ENCODE measurements around the gene FLRT2. TPM values are rescaled to one million over a fixed set of nuclear protein-coding genes. Genes with fewer than 3 reads are reported as not detected.

FLRT2 gene
- total and polyA plus RNA-seq, 10 of the 15 experiments (the other 5 are each of a cell fraction or from before 2014, with no cell fraction given), result 0.03 to 0.13 TPM; not detected in 8

DNA sequence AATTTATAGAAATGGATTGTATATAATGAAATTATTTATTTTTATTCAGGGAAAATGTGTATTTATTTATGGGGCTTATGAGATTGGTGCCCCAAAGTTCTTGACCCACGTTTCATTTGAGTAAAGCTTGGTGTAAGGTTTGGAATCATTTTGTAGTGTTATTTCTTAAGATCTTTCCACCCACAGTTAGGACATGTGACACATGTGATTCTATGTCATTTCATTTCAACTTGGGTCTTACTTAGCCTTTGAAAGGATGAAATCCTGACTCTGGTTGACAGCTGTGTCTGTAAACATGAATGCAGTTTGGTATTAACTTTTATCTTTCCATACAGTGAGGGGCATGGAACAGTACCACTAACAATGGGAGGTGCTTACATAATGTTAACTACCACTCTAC lies 51.7 kb downstream of the FLRT2 start:
- Histone ChIP-seq H3K4me1 (ENCODE audit: control insufficient read depth, insufficient read depth, low read length) (no peaks in the 10 kb centered on the region), H3K27me3 (replicated peaks in 1 of 2; ENCODE audit: control insufficient read depth in 2 of 2, insufficient read depth in 2 of 2, low read length in 1 of 2) (no peaks in the 10 kb centered on the region), H3K36me3 (ENCODE audit: control insufficient read depth in 2 of 2, insufficient read depth in 2 of 2, low read length in 1 of 2) (no peaks in the 10 kb centered on the region), H3K79me2 (ENCODE audit: control insufficient read depth, insufficient read depth, low read length) (no peaks in the 10 kb centered on the region), H3K4me2 (ENCODE audit: control insufficient read depth, insufficient read depth) (no peak overlapping the region), H4K20me1 (ENCODE audit: control insufficient read depth, insufficient read depth) (no peaks in the 10 kb centered on the region), H3K27ac (ENCODE audit: control insufficient read depth, insufficient read depth) (no peak overlapping the region), H3K4me3 (no peak overlapping the region), H3K9me3 (replicated peaks; ENCODE audit: control insufficient read depth, insufficient read depth, low read length) (no peaks in the 10 kb centered on the region), H3K9ac (ENCODE audit: control insufficient read depth, insufficient read depth, low read length) (no peak overlapping the region), H2AFZ (ENCODE audit: control insufficient read depth, low read depth, low read length) (no peak overlapping the region)
- ChIA-PET POLR2A (no interaction called here), CTCF (no interaction called here), SMC1A (ENCODE audit: uncharacterized antibody, unreplicated experiment) (no interaction called here), RAD21 (ENCODE audit: unreplicated experiment) (no interaction called here)
- intact Hi-C loops (cut with micrococcal nuclease; ENCODE audit: unreplicated experiment), result no loop called here
- ATAC-seq (no peak), DNase-seq (ENCODE audit: low read depth, low spot score) (no peak), FAIRE-seq (no peak)
- in situ Hi-C loops (cut with MboI), result no loop called here
- TF ChIP-seq TCF7 (IDR thresholded peaks at IDR 0.05; ENCODE audit: borderline replicate concordance) (no peak), ZNF274 (IDR thresholded peaks at IDR 0.05; ENCODE audit: insufficient read depth, insufficient read length) (no peak), EGR1 (IDR thresholded peaks at IDR 0.05; ENCODE audit: borderline replicate concordance in 1 of 2, low read depth in 2 of 2, low read length in 2 of 2) (no peak), RBBP5 (conservative IDR thresholded peaks at IDR 0.05) (no peak), SPI1 (IDR thresholded peaks at IDR 0.05; ENCODE audit: borderline replicate concordance, insufficient read depth, low read depth, low read length) (no peak), BACH1 (IDR thresholded peaks at IDR 0.05; ENCODE audit: borderline replicate concordance) (no peak)
- 0% methylated on average over 1 of the region's 1 CpG for WGBS (ENCODE audit: insufficient coverage, insufficient replicate concordance, low lambda C conversion rate, missing lambda C conversion rate)
- BruUV-seq (replicated peaks), result no TSS peak

DNA sequence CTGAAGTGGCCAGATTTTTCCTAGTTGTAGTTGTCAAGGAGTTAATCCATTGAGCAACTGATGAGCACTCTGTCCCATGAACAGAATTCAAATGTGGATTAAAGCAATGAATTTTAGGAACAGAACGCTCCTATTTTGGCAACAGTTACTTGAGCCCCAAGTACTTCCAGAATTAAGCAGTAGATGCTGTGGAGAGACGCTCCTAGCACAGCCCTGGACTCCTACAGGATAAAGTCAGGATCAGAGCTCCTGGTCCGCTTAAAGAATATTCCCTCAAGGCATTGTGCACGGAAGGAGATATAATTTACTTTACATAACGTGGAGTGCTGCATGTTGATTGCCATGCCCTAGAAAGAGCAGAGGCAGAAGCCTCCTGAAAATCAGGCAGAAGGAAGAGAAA lies 53.4 kb downstream of the FLRT2 start:
- DNase-seq (ENCODE audit: low read depth, low spot score), result no peak
- RAD21 ChIA-PET (ENCODE audit: unreplicated experiment), result no interaction called here
- intact Hi-C loops (cut with micrococcal nuclease; ENCODE audit: unreplicated experiment), result no loop called here
- no peak overlapping the region for H3K4me2 ChIP-seq (ENCODE audit: control insufficient read depth, insufficient read depth)
- no peak overlapping the region for H3K27ac ChIP-seq (ENCODE audit: control insufficient read depth, insufficient read depth)
- H4K20me1 ChIP-seq (ENCODE audit: control insufficient read depth, insufficient read depth), result no peaks in the 10 kb centered on the region
- H3K9me3 ChIP-seq (replicated peaks; ENCODE audit: control insufficient read depth, insufficient read depth, low read length), result no peaks in the 10 kb centered on the region
- no peaks in the 10 kb centered on the region for H3K4me1 ChIP-seq (ENCODE audit: control insufficient read depth, insufficient read depth, low read length)
- SMC1A ChIA-PET (ENCODE audit: uncharacterized antibody, unreplicated experiment), result no interaction called here
- ATAC-seq, result no peak
- H3K4me3 ChIP-seq, result no peak overlapping the region
- POLR2A ChIA-PET, result interaction anchor here (0.7 kb wide), 1 partner anchor 348 kb away, joined by 3 read pairs; no protein-coding TSS in a partner anchor
- BruUV-seq (replicated peaks), result no TSS peak
- CTCF ChIA-PET, result no interaction called here
- no peak overlapping the region for H2AFZ ChIP-seq (ENCODE audit: control insufficient read depth, low read depth, low read length)
- H3K9ac ChIP-seq (ENCODE audit: control insufficient read depth, insufficient read depth, low read length), result no peak overlapping the region
- in situ Hi-C loops (cut with MboI), result no loop called here
- TF ChIP-seq, protein P1, sequence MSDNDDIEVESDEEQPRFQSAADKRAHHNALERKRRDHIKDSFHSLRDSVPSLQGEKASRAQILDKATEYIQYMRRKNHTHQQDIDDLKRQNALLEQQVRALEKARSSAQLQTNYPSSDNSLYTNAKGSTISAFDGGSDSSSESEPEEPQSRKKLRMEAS (IDR thresholded peaks at IDR 0.05; ENCODE audit: low read depth, low read length), result no peak
- no peak for TF ChIP-seq RAD21 (IDR thresholded peaks at IDR 0.05; ENCODE audit: insufficient read depth, low read depth, low read length)
- TF ChIP-seq, protein P2, sequence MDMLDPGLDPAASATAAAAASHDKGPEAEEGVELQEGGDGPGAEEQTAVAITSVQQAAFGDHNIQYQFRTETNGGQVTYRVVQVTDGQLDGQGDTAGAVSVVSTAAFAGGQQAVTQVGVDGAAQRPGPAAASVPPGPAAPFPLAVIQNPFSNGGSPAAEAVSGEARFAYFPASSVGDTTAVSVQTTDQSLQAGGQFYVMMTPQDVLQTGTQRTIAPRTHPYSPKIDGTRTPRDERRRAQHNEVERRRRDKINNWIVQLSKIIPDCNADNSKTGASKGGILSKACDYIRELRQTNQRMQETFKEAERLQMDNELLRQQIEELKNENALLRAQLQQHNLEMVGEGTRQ (IDR thresholded peaks at IDR 0.05; ENCODE audit: borderline replicate concordance, low read depth, low read length), result no peak
- FAIRE-seq, result no peak
- WGBS (ENCODE audit: insufficient coverage, insufficient replicate concordance, low lambda C conversion rate, missing lambda C conversion rate), result 24% methylated on average over 5 of the region's 5 CpGs
- no peaks in the 10 kb centered on the region for H3K79me2 ChIP-seq (ENCODE audit: control insufficient read depth, insufficient read depth, low read length)
- no peaks in the 10 kb centered on the region for H3K27me3 ChIP-seq (replicated peaks in 1 of 2; ENCODE audit: control insufficient read depth in 2 of 2, insufficient read depth in 2 of 2, low read length in 1 of 2)
- H3K36me3 ChIP-seq (ENCODE audit: control insufficient read depth in 2 of 2, insufficient read depth in 2 of 2, low read length in 1 of 2), result no peaks in the 10 kb centered on the region

Data from GM12878 (cell line).